NOMO-1 treated with DMSO at 0.1 percent for 48 hours (cell line): ENCODE results near the gene MYO1H.

ENCODE experiments used
- DNase-seq: peaks from one replicate; lab custom pipeline; 2025; ENCODE audit not compliant: unreplicated experiment; lab: John Stamatoyannopoulos, UW

The MYO1H gene

DNA sequence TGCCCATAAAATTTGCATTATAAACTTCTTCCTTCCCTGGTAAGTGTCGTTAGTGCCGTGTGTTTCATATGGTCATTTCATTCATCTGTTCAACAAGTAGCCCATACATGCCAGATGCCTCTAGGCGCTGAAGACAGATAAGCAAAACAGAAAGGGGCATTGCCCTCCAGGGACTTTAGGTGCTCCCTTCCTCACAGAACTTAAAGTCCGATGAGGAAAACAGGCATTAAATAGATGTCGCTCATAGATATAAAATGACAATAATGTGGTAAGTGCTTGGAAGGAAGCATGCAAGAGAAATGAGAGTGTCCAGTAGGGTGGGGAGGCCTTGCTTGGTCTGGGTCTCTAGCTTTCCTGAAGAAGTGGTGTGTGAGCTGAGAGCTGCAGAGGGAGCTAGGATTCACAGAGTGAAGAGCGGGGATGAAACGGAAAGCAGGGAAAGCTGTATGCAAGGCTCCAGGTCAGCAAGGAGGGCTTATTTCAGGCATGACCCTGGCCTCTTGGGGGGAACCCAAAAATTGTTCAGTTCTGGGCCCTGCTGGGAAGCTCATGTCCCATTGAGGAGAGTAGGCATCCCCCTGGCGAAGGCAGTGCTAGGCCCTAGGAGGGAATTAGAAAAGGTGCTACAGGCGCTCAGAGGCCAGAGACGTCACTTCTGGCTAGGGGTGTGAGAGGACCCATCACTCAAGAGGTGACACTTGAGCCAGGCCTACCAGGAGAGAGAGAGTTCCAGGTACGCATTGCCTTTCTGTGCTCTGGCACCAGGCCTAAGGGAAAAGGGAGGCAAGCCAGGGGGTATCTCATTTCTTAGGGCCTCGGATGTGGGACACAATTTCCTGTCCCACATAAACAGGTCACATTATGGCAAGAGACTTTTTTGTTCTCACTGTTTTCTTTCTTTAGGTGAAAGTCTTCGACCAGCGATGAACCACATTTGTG is 141.6 kb downstream of the MYO1H start:
- DNase-seq: no peak

DNA sequence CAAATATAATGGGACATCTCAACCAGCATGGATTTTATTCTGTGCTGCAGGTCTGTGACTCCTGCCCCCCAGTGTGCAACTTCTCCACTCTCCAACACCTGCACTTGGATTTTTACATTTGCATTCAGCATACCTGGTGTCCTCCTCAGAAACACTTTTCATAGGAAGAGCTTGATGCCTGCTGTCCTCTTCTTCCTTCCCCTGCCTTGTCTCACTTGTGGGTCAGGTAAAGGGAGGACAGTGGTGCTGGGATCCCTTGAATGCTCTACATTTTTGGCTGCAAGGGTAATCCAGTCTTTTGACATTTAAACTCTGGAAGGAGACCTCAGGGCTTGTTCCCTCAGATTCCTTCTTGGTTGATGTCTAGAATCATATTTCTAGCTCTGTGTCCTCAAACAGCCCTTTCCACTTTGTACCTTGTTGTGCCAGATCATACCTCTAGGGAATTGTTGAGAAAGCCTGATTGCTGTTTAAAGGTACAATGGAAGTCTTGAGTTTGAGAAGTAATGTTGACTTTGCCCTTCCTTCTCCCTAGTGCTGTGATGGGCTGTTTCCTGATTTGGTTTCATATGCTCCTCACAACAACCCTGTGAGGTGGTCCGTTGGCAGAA is 142.4 kb downstream of the MYO1H start:
- DNase-seq: no peak

- no peak for DNase-seq
These were observed 144.0 kb downstream of the MYO1H start for GRCh38 chr12:109491671-109492070.

DNA sequence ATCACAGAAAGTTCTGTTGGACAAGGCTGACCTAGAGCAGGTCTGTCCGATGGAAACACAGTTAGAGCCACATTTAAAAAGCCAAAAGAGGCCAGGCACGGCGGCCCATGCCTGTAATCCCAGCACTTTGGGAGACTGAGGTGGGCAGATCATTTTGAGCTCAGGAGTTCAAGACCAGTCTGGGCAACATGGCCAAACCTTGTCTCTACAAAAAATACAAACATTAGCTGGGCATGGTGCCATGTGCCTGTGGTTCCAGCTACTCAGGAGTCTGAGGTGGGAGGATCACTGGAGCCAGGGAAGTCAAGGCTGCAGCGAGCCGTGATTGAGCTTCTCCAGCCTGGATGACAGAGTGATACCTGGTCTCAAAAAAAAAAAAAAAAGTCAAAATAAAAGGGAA is 144.7 kb downstream of the MYO1H start:
- no peak for DNase-seq

GRCh38 chr12:109493090-109493489 is 145.4 kb downstream of the MYO1H start:
- no peak for DNase-seq

DNA sequence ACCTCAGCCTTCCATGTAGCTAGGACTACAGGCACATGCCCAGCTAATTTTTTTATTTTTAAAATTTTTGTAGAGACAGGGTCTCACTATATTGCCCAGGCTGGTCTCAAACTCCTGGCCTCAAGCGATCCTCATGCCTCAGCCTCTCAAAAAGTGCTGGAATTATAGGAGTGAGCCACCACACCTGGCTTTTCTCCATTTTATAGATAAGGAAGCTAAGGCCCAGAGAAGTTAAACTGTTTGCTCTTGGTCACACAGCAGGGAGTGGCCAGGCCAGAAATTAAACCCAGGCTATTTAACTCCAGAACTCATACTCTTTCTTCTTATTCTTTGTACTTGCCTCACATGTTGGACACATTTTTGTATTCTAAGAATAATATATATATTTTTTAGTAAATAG is 146.2 kb downstream of the MYO1H start:
- no peak for DNase-seq

DNA sequence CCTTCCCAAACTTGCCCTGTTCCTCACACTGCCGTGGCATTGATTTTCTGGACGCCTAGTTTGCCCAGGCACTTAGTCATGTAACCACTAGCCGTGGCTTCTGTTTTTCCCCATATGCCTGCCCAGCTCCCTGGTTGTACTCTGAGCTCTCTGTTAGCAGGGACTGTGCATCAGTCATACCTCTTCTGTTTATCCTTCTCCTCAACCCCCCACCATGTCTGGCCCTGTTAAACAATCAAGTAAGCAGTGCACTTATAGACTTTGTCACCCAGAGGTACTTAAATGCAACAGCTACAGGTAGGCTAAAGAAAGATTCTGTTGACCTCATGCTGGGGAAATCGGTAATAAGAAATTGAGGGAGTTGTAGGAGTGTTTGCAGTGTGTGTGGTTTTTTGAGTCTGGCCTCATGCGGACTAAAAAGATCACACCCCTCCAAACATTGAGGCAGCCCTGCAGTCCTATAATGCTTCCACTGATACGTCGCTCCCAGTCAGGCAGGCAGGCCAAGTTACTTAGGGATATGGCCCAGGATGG is 146.7 kb downstream of the MYO1H start:
- DNase-seq: no peak

- no peak for DNase-seq
These were observed 147.3 kb downstream of the MYO1H start for GRCh38 chr12:109495012-109495411.

DNA sequence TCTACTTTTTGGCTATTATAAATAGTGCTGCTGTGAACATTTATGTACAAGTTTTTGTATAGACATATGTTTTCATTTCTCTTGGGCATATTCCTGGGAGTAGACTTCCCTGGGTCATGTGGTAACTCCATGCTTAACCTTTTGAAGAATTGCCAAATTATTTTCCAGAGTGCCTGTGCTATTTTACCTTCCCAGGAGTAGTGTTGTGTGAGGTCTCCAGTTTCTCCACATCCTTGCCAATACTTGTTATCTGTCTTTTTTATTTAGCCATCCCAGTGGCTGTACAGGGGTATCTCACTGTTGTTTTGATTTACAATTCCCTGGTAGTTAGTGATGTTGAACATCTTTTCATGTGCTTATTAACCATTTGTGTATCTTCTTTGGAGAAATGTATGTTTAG is 148.6 kb downstream of the MYO1H start:
- no peak for DNase-seq

DNA sequence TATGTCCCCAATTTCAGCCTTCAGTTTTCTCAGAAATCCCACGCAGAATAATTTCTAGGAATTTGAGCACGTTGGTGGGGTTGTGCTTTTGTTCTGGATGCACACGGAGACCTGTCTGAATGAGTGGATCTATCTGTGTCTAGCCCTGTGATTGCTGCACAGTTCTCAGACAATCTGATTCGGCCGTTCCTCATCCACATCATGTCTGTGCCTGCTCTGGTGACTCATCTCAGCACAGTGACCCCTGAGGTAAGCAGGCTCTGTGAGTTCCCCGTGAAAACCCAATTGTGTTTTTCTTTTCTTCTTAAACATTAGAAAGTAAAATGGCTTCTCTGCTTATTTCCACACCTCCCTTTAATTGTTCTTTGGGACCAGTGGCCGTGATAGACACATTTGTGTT is 150.0 kb downstream of the MYO1H start:
- no peak for DNase-seq
